Measurements from ENCODE around the gene ARHGEF11. TPM values are rescaled to one million over a fixed set of nuclear protein-coding genes. Genes with fewer than 3 reads are reported as not detected.
A peak's percentile ranks its signal among the peaks of the same experiment; 100 is the strongest.
"Not testable (repeated sequence)": the region's sequence is repeated elsewhere in the genome, so short reads cannot be mapped to it uniquely, and the experiment has no call there.

The ARHGEF11 gene
- total and polyA plus RNA-seq, 8 donors = 9.1 to 21.0 (median 12.3) TPM

GRCh38 chr1:157080714-157081113, 35.2 kb upstream of the ARHGEF11 start:
- no peak for TF ChIP-seq CTCF (IDR thresholded peaks at IDR 0.05)
- no peaks in the 10 kb centered on the region for H3K36me3 ChIP-seq
- FAIRE-seq (no peak), DNase-seq (no peak), ATAC-seq (no peak)
- H3K27ac ChIP-seq = no peak overlapping the region
- no peaks in the 10 kb centered on the region for H3K4me1 ChIP-seq
- H3K4me3 ChIP-seq = no peak overlapping the region
- no peaks in the 10 kb centered on the region for H3K27me3 ChIP-seq
- intact Hi-C loops (cut with DNase I) = loop anchor here in 1 of 3 donors (5.0 kb wide), 1 partner anchor 77 kb away; no protein-coding TSS in a partner anchor
- WGBS, 2 donors = 81 to 88% methylated on average over 10 of the region's 10 CpGs
- H3K9me3 ChIP-seq = no peaks in the 10 kb centered on the region

DNA sequence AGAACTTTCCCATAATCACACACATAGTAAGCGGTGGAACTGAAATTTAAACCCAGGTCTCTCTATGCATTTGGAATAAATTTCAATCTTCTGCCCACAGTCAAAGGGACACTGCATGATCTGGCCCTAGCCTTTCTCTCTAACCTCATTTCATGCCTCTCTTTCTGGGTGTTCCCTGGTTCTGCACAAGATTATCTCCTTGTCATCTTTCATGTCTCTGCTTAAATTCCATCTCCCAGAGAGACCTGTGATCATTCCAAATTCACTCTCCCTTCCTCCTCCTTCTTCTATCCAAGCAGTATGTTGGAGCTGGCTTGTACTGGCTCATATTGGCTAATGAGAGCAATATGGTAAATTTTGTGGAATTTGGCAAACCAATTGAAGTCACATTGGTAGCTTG, 31.9 kb upstream of the ARHGEF11 start:
- no peak overlapping the region for H3K4me3 ChIP-seq
- 94 to 100% methylated on average over 1 of the region's 1 CpG for WGBS, 2 donors
- H3K36me3 ChIP-seq = no peaks in the 10 kb centered on the region
- H3K27me3 ChIP-seq = no peaks in the 10 kb centered on the region
- H3K27ac ChIP-seq = no peak overlapping the region
- no peaks in the 10 kb centered on the region for H3K9me3 ChIP-seq
- H3K4me1 ChIP-seq = peaks cover 0 to 3% (median 0%) of the 10 kb centered on the region in 3 donors
- no peak for TF ChIP-seq CTCF (IDR thresholded peaks at IDR 0.05)
- no peak for FAIRE-seq
- no peak for ATAC-seq
- intact Hi-C loops (cut with DNase I) = loop anchor here in 1 of 3 donors (10.0 kb wide), 1 partner anchor 163 kb away; no protein-coding TSS in a partner anchor
- no peak for DNase-seq

GRCh38 chr1:157073944-157074685, 28.6 kb upstream of the ARHGEF11 start:
- TF ChIP-seq CTCF (IDR thresholded peaks at IDR 0.05) = peak; percentile 43 to 68 (median 56)
- WGBS, 2 donors = 22% methylated on average over 34 to 35 of the region's 35 CpGs
- peak; percentile 53 to 82 (median 76) for ATAC-seq
- FAIRE-seq = no peak
- no peak overlapping the region for H3K27ac ChIP-seq
- intact Hi-C loops (cut with DNase I) = loop anchor here in 1 of 3 donors (10.0 kb wide), 1 partner anchor 159 kb away; no protein-coding TSS in a partner anchor
- peak; percentile 48 to 86 (median 72) for DNase-seq
- H3K27me3 ChIP-seq = no peaks in the 10 kb centered on the region
- no peaks in the 10 kb centered on the region for H3K36me3 ChIP-seq
- H3K9me3 ChIP-seq = no peaks in the 10 kb centered on the region
- H3K4me1 ChIP-seq = peaks cover 0 to 3% (median 0%) of the 10 kb centered on the region in 3 donors
- H3K4me3 ChIP-seq = no peak overlapping the region

DNA sequence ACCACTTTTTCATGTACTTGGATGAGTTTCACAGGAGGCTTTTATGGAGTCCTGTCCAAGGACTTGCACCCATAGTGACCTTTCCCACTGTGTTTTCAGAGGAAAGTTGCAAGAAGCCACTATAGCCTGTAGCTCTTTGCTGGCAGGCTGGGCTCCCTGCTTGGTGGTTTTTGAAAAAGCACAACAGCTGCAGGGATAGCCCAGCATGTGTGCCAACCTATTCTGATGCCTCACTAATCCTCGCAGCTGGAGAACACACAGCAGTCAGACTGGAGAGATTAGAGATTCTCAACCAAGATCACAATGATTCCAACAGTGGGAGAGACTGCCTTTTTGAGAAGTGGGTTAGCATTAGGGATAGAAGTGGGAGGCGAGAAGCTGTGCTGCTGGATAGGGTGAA, 24.1 kb upstream of the ARHGEF11 start:
- ATAC-seq = no peak
- no peaks in the 10 kb centered on the region for H3K27me3 ChIP-seq
- FAIRE-seq = no peak
- no peak for TF ChIP-seq CTCF (IDR thresholded peaks at IDR 0.05)
- intact Hi-C loops (cut with DNase I) = no loop called here
- no peak for DNase-seq
- no peaks in the 10 kb centered on the region for H3K36me3 ChIP-seq
- H3K4me1 ChIP-seq = peaks cover 0 to 3% (median 0%) of the 10 kb centered on the region in 3 donors
- H3K9me3 ChIP-seq = no peaks in the 10 kb centered on the region
- WGBS, 2 donors = 80 to 87% methylated on average over 2 of the region's 2 CpGs
- no peak overlapping the region for H3K27ac ChIP-seq
- no peak overlapping the region for H3K4me3 ChIP-seq

DNA sequence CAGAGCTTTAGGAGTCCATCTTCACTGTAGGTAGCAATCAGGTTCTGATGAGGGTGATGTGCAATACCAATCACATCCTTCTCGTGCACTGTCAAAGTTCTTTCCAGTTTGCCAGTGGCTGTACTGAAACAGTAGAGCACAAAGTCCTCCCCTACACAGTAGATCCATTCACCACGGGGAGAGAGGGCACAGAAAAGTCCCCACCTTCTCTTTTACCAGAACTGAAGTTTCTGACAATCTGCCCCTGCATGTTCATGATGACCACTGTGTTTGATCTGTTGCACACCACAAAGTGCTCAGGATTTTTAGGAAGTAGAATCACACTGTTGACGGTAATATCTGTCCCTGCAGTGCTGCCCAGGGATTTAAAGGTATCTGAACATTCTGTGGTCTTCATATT, 13.7 kb upstream of the ARHGEF11 start:
- FAIRE-seq; ATAC-seq; DNase-seq; H3K36me3 ChIP-seq; intact Hi-C loops (cut with DNase I); H3K27me3 ChIP-seq; H3K9me3 ChIP-seq; H3K27ac ChIP-seq; H3K4me1 ChIP-seq; H3K4me3 ChIP-seq: not testable (repeated sequence)
- WGBS, 2 donors = 52 to 54% methylated on average over 3 of the region's 3 CpGs

Measured in pancreas (tissue), 10 donors.